K562 (cell line): ENCODE measurements around the gene NET1. TPM values are rescaled to one million over a fixed set of nuclear protein-coding genes. Genes with fewer than 3 reads are reported as not detected.
A peak's percentile ranks its signal among the peaks of the same experiment; 100 is the strongest.

Experiments
- ARID2 ChIP-seq: fragments of 450-650 bp; IDR thresholded peaks from 2 replicates; pipeline ENCODE4 v1.6.1; 2017; ENCODE audit warnings: antibody characterized with exemption, mild to moderate bottlenecking
- ETV5 ChIP-seq: sonication (generic); formaldehyde crosslinking; IDR thresholded peaks from 2 replicates; pipeline ENCODE4 v1.4.0; 2020; ENCODE audit warnings: low read depth, mild to moderate bottlenecking, missing genetic modification reagents
- HEY1 ChIP-seq: fragments of 250-450 bp; sonication (Bioruptor Pico); IDR thresholded peaks from 2 replicates; pipeline ENCODE4 v1.5.0; 2020; ENCODE audit warnings: mild to moderate bottlenecking, moderate library complexity, borderline replicate concordance
- IRF2 ChIP-seq: sonication (generic); formaldehyde crosslinking; IDR thresholded peaks from 2 replicates; pipeline ENCODE4 v1.8.1; 2022; ENCODE audit warnings: mild to moderate bottlenecking, missing genetic modification reagents
- KDM4B ChIP-seq, 2 experiments: fragments of 450-650 bp in 1 of 2; sonication (generic) in 1 of 2; IDR thresholded peaks; 2 replicates each; pipeline ENCODE4 v1.6.1; 2016 to 2017; ENCODE audit warnings: borderline replicate concordance in 2 of 2, antibody characterized with exemption in 1 of 2, low read depth in 1 of 2, mild to moderate bottlenecking in 1 of 2
- KHSRP ChIP-seq: fragments of 450-650 bp; IDR thresholded peaks from 2 replicates; pipeline ENCODE4 v1.6.1; 2017
- OTX1 ChIP-seq: fragments of 450-650 bp; formaldehyde crosslinking; IDR thresholded peaks from 2 replicates; pipeline ENCODE4 v1.4.0; 2022; ENCODE audit warnings: mild to moderate bottlenecking
- PHB ChIP-seq: fragments of 250-450 bp; sonication (Bioruptor Pico); IDR thresholded peaks from 2 replicates; pipeline ENCODE4 v1.5.0; 2021
- PTRF ChIP-seq: fragments of 450-650 bp; IDR thresholded peaks from 2 replicates; pipeline ENCODE4 v1.6.1; 2016; ENCODE audit warnings: mild to moderate bottlenecking, missing genetic modification characterization, missing compliant biosample characterization
- SMARCA4 ChIP-seq: fragments of 450-650 bp; IDR thresholded peaks from 2 replicates; pipeline ENCODE4 v1.6.1; 2016
- TBL1XR1 ChIP-seq, 2 experiments: IDR thresholded peaks; 2 replicates each; pipeline ENCODE4 v1.6.1; 2012; ENCODE audit warnings: improper control_type of control experiment in 2 of 2, low read length in 2 of 2, mild to moderate bottlenecking in 1 of 2
- XRCC3 ChIP-seq: fragments of 450-650 bp; IDR thresholded peaks from 2 replicates; pipeline ENCODE4 v1.6.1; 2017; ENCODE audit warnings: mild to moderate bottlenecking, moderate library complexity
- YY1 ChIP-seq, 3 experiments: IDR thresholded peaks; 2 replicates each; pipeline ENCODE4 v1.6.1; 2011; ENCODE audit warnings: low read length in 2 of 3, mild to moderate bottlenecking in 2 of 3, moderate library complexity in 2 of 3, borderline replicate concordance in 1 of 3, control low read depth in 1 of 3, low read depth in 1 of 3; ENCODE audit not compliant: insufficient read depth in 3 of 3, insufficient replicate concordance in 2 of 3, control insufficient read depth in 1 of 3, insufficient read length in 1 of 3; ENCODE audit errors: extremely low read depth in 1 of 3
- polyA plus RNA-seq, 8 experiments: library from polyadenylated mRNA; depleted of rRNA in 4 of 8; stranded (reverse) in 5 of 8; unstranded in 3 of 8; fragments of >200 nt; fragmentation: Nextera tagmentation in 2 of 8; fragmentation: Illumina TruSeq in 1 of 8; extraction: Ambion mirVana in 2 of 8; extraction: Trizol in 1 of 8; gene quantifications; 2 replicates each; pipeline versions ENCODE4 v1.2.1 to v1.2.3, GENCODE V29; 2011 to 2014; ENCODE audit warnings: inconsistent platforms in 1 of 8, missing spikeins in 1 of 8
- total RNA-seq, 7 experiments: library from RNA; depleted of rRNA in 6 of 7; stranded (reverse); fragments of >200 nt in 6 of 7; fragmentation: Illumina TruSeq in 2 of 7; extraction: Trizol in 2 of 7; gene quantifications; 2 replicates each; pipeline versions ENCODE4 v1.2.1 to v1.2.3, GENCODE V29; 2011 to 2021; ENCODE audit warnings: low replicate concordance in 1 of 7
- TF ChIP-seq, protein P1 (sequence below): fragments of 150-350 bp; IDR thresholded peaks from 2 replicates; pipeline ENCODE4 v1.6.1; 2014; ENCODE audit warnings: low read depth, mild to moderate bottlenecking, low read length, borderline replicate concordance
- TF ChIP-seq, protein P2 (sequence below): fragments of 450-650 bp; IDR thresholded peaks from 2 replicates; pipeline ENCODE4 v1.6.1; 2016; ENCODE audit warnings: antibody characterized with exemption
- TF ChIP-seq, protein P3 (sequence below): sonication (generic); formaldehyde crosslinking; IDR thresholded peaks from 2 replicates; pipeline ENCODE4 v1.8.0; 2023; ENCODE audit warnings: mild to moderate bottlenecking, missing genetic modification reagents
- TF ChIP-seq, protein P4 (sequence below): fragments of 450-650 bp; IDR thresholded peaks from 2 replicates; pipeline ENCODE4 v1.6.1; 2017; ENCODE audit warnings: antibody characterized with exemption

Gene NET1
- total and polyA plus RNA-seq, 9 of the 15 experiments (the other 6 are each of a cell fraction or from before 2014, with no cell fraction given) = 47.4 to 258 (median 106) TPM

DNA sequence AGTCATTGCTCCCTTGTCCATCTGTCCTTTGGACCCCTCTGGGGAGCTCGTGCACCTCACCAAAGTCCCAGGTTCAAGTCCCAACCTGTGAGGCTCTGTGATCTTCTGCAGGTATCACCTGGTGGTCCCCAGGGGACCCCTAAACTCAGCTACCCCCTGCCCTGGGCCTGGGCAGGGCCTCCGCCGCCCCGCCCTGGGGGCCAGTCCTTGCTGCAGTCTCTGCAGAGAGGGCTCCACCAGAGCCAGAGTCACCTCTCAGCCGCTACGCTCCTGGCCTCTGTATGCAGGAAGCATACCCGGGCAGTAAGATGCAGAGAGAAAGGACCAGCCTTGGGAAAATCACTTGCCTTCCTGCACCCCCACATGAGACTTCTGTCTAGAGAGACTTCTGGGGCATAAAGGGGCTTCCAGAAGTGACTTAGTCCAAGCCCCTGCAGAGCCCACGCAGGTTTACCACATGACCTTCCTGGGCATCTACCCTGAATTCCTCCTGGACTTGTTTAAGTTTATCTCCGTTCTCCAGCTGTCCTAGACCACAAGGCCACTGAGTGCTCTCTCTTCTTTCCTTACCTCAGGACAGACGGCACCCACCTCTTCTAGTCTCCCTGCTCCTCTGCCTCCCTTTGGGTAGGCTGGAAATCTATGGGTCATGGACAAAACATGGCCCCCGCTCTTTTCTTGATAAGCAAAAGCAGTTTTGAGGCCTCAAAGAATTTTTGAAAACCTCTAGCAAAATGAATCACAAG lies 65.8 kb downstream of the NET1 start (continued):
- TF ChIP-seq, protein P1, sequence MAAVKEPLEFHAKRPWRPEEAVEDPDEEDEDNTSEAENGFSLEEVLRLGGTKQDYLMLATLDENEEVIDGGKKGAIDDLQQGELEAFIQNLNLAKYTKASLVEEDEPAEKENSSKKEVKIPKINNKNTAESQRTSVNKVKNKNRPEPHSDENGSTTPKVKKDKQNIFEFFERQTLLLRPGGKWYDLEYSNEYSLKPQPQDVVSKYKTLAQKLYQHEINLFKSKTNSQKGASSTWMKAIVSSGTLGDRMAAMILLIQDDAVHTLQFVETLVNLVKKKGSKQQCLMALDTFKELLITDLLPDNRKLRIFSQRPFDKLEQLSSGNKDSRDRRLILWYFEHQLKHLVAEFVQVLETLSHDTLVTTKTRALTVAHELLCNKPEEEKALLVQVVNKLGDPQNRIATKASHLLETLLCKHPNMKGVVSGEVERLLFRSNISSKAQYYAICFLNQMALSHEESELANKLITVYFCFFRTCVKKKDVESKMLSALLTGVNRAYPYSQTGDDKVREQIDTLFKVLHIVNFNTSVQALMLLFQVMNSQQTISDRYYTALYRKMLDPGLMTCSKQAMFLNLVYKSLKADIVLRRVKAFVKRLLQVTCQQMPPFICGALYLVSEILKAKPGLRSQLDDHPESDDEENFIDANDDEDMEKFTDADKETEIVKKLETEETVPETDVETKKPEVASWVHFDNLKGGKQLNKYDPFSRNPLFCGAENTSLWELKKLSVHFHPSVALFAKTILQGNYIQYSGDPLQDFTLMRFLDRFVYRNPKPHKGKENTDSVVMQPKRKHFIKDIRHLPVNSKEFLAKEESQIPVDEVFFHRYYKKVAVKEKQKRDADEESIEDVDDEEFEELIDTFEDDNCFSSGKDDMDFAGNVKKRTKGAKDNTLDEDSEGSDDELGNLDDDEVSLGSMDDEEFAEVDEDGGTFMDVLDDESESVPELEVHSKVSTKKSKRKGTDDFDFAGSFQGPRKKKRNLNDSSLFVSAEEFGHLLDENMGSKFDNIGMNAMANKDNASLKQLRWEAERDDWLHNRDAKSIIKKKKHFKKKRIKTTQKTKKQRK = no peak
- TF ChIP-seq KDM4B (IDR thresholded peaks at IDR 0.05; ENCODE audit: borderline replicate concordance in 2 of 2, low read depth in 1 of 2) (no peak), HEY1 (no peak), TBL1XR1 (IDR thresholded peaks at IDR 0.05; ENCODE audit: low read length in 2 of 2) (0 out of 4 replicates have a peak, but pooled peaks have one; percentile 16), ARID2 (no peak), YY1 (IDR thresholded peaks at IDR 0.05; ENCODE audit: borderline replicate concordance in 1 of 3, control insufficient read depth in 1 of 3, extremely low read depth in 1 of 3, insufficient read depth in 3 of 3, insufficient read length in 1 of 3, insufficient replicate concordance in 2 of 3, low read depth in 1 of 3, low read length in 2 of 3) (peak in 1 of 3 experiments; percentile 43), OTX1 (CRISPR knock-in tag) (no peak), XRCC3 (no peak), ETV5 (CRISPR knock-in tag) (no peak), KHSRP (no peak), PHB (no peak), IRF2 (CRISPR knock-in tag) (no peak), SMARCA4 (peak; percentile 84), PTRF (tag) (no peak)
- TF ChIP-seq, protein P2, sequence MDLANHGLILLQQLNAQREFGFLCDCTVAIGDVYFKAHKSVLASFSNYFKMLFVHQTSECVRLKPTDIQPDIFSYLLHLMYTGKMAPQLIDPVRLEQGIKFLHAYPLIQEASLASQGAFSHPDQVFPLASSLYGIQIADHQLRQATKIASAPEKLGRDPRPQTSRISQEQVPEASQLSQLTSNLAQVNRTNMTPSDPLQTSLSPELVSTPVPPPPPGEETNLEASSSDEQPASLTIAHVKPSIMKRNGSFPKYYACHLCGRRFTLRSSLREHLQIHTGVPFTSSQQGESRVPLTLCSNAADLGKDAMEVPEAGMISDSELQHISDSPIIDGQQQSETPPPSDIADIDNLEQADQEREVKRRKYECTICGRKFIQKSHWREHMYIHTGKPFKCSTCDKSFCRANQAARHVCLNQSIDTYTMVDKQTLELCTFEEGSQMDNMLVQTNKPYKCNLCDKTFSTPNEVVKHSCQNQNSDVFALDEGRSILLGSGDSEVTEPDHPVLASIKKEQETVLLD = peak; percentile 42; the same call in 1 of the 2 replicates
- TF ChIP-seq, protein P3, sequence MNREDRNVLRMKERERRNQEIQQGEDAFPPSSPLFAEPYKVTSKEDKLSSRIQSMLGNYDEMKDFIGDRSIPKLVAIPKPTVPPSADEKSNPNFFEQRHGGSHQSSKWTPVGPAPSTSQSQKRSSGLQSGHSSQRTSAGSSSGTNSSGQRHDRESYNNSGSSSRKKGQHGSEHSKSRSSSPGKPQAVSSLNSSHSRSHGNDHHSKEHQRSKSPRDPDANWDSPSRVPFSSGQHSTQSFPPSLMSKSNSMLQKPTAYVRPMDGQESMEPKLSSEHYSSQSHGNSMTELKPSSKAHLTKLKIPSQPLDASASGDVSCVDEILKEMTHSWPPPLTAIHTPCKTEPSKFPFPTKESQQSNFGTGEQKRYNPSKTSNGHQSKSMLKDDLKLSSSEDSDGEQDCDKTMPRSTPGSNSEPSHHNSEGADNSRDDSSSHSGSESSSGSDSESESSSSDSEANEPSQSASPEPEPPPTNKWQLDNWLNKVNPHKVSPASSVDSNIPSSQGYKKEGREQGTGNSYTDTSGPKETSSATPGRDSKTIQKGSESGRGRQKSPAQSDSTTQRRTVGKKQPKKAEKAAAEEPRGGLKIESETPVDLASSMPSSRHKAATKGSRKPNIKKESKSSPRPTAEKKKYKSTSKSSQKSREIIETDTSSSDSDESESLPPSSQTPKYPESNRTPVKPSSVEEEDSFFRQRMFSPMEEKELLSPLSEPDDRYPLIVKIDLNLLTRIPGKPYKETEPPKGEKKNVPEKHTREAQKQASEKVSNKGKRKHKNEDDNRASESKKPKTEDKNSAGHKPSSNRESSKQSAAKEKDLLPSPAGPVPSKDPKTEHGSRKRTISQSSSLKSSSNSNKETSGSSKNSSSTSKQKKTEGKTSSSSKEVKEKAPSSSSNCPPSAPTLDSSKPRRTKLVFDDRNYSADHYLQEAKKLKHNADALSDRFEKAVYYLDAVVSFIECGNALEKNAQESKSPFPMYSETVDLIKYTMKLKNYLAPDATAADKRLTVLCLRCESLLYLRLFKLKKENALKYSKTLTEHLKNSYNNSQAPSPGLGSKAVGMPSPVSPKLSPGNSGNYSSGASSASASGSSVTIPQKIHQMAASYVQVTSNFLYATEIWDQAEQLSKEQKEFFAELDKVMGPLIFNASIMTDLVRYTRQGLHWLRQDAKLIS (CRISPR knock-in tag) = no peak; the same call in 1 of the 2 replicates
- TF ChIP-seq, protein P4, sequence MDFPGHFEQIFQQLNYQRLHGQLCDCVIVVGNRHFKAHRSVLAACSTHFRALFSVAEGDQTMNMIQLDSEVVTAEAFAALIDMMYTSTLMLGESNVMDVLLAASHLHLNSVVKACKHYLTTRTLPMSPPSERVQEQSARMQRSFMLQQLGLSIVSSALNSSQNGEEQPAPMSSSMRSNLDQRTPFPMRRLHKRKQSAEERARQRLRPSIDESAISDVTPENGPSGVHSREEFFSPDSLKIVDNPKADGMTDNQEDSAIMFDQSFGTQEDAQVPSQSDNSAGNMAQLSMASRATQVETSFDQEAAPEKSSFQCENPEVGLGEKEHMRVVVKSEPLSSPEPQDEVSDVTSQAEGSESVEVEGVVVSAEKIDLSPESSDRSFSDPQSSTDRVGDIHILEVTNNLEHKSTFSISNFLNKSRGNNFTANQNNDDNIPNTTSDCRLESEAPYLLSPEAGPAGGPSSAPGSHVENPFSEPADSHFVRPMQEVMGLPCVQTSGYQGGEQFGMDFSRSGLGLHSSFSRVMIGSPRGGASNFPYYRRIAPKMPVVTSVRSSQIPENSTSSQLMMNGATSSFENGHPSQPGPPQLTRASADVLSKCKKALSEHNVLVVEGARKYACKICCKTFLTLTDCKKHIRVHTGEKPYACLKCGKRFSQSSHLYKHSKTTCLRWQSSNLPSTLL = no peak
